H1 (cell line): ENCODE data around the gene THBS3. TPM values are rescaled to one million over a fixed set of nuclear protein-coding genes. Genes with fewer than 3 reads are reported as not detected.
A peak's percentile ranks its signal among the peaks of the same experiment; 100 is the strongest.

Experiments
- CTCF ChIA-PET: fragments of 300-600 bp; sonication (Branson Sonifier 250); formaldehyde crosslinking; loops from one replicate; lab custom pipeline; 2021; ENCODE audit not compliant: partially characterized antibody; lab: Charles Lee
- POLR2A ChIA-PET: fragments of 300-600 bp; sonication (Branson Sonifier 250); formaldehyde crosslinking; loops from one replicate; lab custom pipeline; 2021; ENCODE audit warnings: inconsistent platforms; ENCODE audit not compliant: partially characterized antibody; lab: Charles Lee
- DNase-seq, 2 experiments: peaks; one replicate each; pipeline versions ENCODE4 v3.0.0 to v3.0.0-alpha.2; 2010 to 2022; ENCODE audit warnings: low spot score in 2 of 2, low read depth in 1 of 2, mixed read lengths in 1 of 2
- FAIRE-seq: peaks from 2 replicates; lab custom pipeline; 2011; peaks lifted over from hg19 to GRCh38; lab: Jason Lieb, UNC
- H2AFZ ChIP-seq: 2 replicates; pipeline ENCODE4 v1.8.1; 2012; ENCODE audit warnings: low read length, inconsistent platforms
- H2AK5ac ChIP-seq: 2 replicates; pipeline ENCODE4 v1.6.1; 2013; ENCODE audit warnings: low read depth, low read length
- H2BK120ac ChIP-seq: replicated peaks from 2 replicates; pipeline ENCODE3; 2013; ENCODE audit warnings: low read depth, low read length, inconsistent platforms
- H2BK12ac ChIP-seq: 2 replicates; pipeline ENCODE4 v1.6.1; 2013; ENCODE audit warnings: low read depth, low read length
- H2BK15ac ChIP-seq: 2 replicates; pipeline ENCODE4 v1.6.1; 2013; ENCODE audit warnings: low read length
- H2BK20ac ChIP-seq: 2 replicates; pipeline ENCODE4 v1.6.1; 2013; ENCODE audit warnings: low read length
- H2BK5ac ChIP-seq: 2 replicates; pipeline ENCODE4 v1.6.1; 2013; ENCODE audit warnings: low read depth, low read length
- H3K14ac ChIP-seq: 2 replicates; pipeline ENCODE4 v1.6.1; 2013; ENCODE audit warnings: inconsistent platforms; ENCODE audit not compliant: insufficient read length
- H3K18ac ChIP-seq: 2 replicates; pipeline ENCODE4 v1.6.1; 2013; ENCODE audit warnings: low read length; ENCODE audit errors: extremely low read depth
- H3K23ac ChIP-seq: 2 replicates; pipeline ENCODE4 v1.6.1; 2013; ENCODE audit warnings: inconsistent platforms; ENCODE audit not compliant: insufficient read length
- H3K23me2 ChIP-seq: 2 replicates; pipeline ENCODE4 v1.6.1; 2013; ENCODE audit warnings: low read depth, low read length
- H3K27ac ChIP-seq: 2 replicates; pipeline ENCODE4 v1.6.1; 2011; ENCODE audit warnings: low read depth, low read length, inconsistent platforms
- H3K27me3 ChIP-seq, 4 experiments: replicated peaks in 1 of 4; 1 replicate in 1 of 4; 2 replicates in 3 of 4; pipeline versions ENCODE4 v1.6.1 to v1.8.1; 2011 to 2013; ENCODE audit warnings: low read length in 3 of 4, mild to moderate bottlenecking in 3 of 4, inconsistent platforms in 2 of 4, mixed read lengths in 2 of 4, moderate library complexity in 1 of 4; ENCODE audit not compliant: control insufficient read depth in 3 of 4, insufficient read depth in 3 of 4; ENCODE audit errors: extremely low read depth in 1 of 4
- H3K36me3 ChIP-seq, 4 experiments: 2 replicates each; pipeline versions ENCODE4 v1.6.1 to v1.8.1; 2011 to 2013; ENCODE audit warnings: mild to moderate bottlenecking in 4 of 4, low read length in 3 of 4, moderate library complexity in 2 of 4, control low read depth in 1 of 4, inconsistent platforms in 1 of 4; ENCODE audit not compliant: insufficient read depth in 4 of 4, control insufficient read depth in 2 of 4
- H3K4ac ChIP-seq: replicated peaks from 2 replicates; pipeline ENCODE3; 2013; ENCODE audit warnings: low read length, low read depth, mixed read lengths, inconsistent platforms; ENCODE audit not compliant: insufficient read length
- H3K4me1 ChIP-seq, 4 experiments: replicated peaks in 1 of 4; 1 replicate in 1 of 4; 2 replicates in 3 of 4; pipeline versions ENCODE4 v1.6.1 to v1.8.1; 2011 to 2013; ENCODE audit warnings: low read length in 3 of 4, inconsistent platforms in 2 of 4, mixed read lengths in 1 of 4; ENCODE audit not compliant: insufficient read depth in 4 of 4, control insufficient read depth in 3 of 4
- H3K4me2 ChIP-seq, 2 experiments: 2 replicates each; pipeline versions ENCODE4 v1.6.1 to v1.8.1; 2011 to 2013; ENCODE audit warnings: low read depth in 2 of 2, low read length in 2 of 2, control low read depth in 1 of 2, inconsistent platforms in 1 of 2, mild to moderate bottlenecking in 1 of 2; ENCODE audit not compliant: insufficient read depth in 1 of 2
- H3K4me3 ChIP-seq, 4 experiments: fragments of 200-600, 300-600 bp in 1 of 4; sonication (generic), shearing (Covaris generic), sonication (Bioruptor Twin) in 1 of 4; 2 replicates each; pipeline versions ENCODE4 v1.5.1 to v1.8.1; 2011 to 2016; ENCODE audit warnings: low read length in 4 of 4, low read depth in 3 of 4, control low read depth in 2 of 4, inconsistent platforms in 2 of 4, mild to moderate bottlenecking in 2 of 4, mixed read lengths in 1 of 4, moderate library complexity in 1 of 4; ENCODE audit not compliant: insufficient read depth in 2 of 4; ENCODE audit errors: extremely low read depth in 1 of 4
- H3K56ac ChIP-seq: replicated peaks from 2 replicates; pipeline ENCODE3; 2013; ENCODE audit warnings: low read depth, mild to moderate bottlenecking, mixed read lengths, low read length, inconsistent platforms; ENCODE audit not compliant: insufficient read length
- H3K79me1 ChIP-seq: 2 replicates; pipeline ENCODE4 v1.6.1; 2013; ENCODE audit warnings: low read depth, low read length, control low read depth
- H3K79me2 ChIP-seq, 2 experiments: 2 replicates each; pipeline versions ENCODE4 v1.6.1 to v1.8.1; 2012 to 2013; ENCODE audit warnings: low read length in 2 of 2, mild to moderate bottlenecking in 2 of 2, inconsistent platforms in 1 of 2; ENCODE audit not compliant: insufficient read depth in 2 of 2, control insufficient read depth in 1 of 2
- H3K9ac ChIP-seq, 4 experiments: replicated peaks in 1 of 4; 1 replicate in 1 of 4; 2 replicates in 3 of 4; pipeline versions ENCODE4 v1.6.1 to v1.8.1; 2011 to 2013; ENCODE audit warnings: low read depth in 3 of 4, low read length in 3 of 4, control low read depth in 2 of 4, mild to moderate bottlenecking in 2 of 4, moderate library complexity in 2 of 4, inconsistent platforms in 1 of 4; ENCODE audit errors: extremely low read depth in 1 of 4
- H3K9me3 ChIP-seq, 2 experiments: 2 replicates each; pipeline versions ENCODE4 v1.6.1 to v1.8.1; 2012 to 2013; ENCODE audit warnings: mild to moderate bottlenecking in 2 of 2, moderate library complexity in 2 of 2, control low read depth in 1 of 2, inconsistent platforms in 1 of 2, low read depth in 1 of 2, low read length in 1 of 2, mixed read lengths in 1 of 2; ENCODE audit not compliant: insufficient read depth in 2 of 2
- H4K20me1 ChIP-seq, 2 experiments: replicated peaks in 1 of 2; 2 replicates each; pipeline versions ENCODE3 to v1.8.1; 2011 to 2013; ENCODE audit warnings: inconsistent platforms in 2 of 2, low read length in 2 of 2, mild to moderate bottlenecking in 1 of 2; ENCODE audit not compliant: insufficient read depth in 2 of 2, control insufficient read depth in 1 of 2
- H4K5ac ChIP-seq: 2 replicates; pipeline ENCODE4 v1.6.1; 2013; ENCODE audit warnings: low read length, low read depth, mixed read lengths, inconsistent platforms; ENCODE audit not compliant: insufficient read length
- H4K8ac ChIP-seq: 2 replicates; pipeline ENCODE4 v1.8.0; 2013; ENCODE audit warnings: mild to moderate bottlenecking, moderate library complexity, low read length, inconsistent platforms; ENCODE audit not compliant: insufficient read depth; ENCODE audit errors: extremely low read depth
- H4K91ac ChIP-seq: replicated peaks from 2 replicates; pipeline ENCODE3; 2013; ENCODE audit warnings: low read length, mixed read lengths, inconsistent platforms; ENCODE audit not compliant: insufficient read length
- ATF3 ChIP-seq: IDR thresholded peaks from 2 replicates; pipeline ENCODE4 v1.6.1; 2011; ENCODE audit warnings: low read depth, mild to moderate bottlenecking, low read length; ENCODE audit not compliant: insufficient read depth
- BRCA1 ChIP-seq: IDR thresholded peaks from 2 replicates; pipeline ENCODE4 v1.6.1; 2012; ENCODE audit warnings: low read depth, low read length, improper control_type of control experiment
- CEBPB ChIP-seq: IDR thresholded peaks from 2 replicates; pipeline ENCODE4 v1.6.1; 2012; ENCODE audit warnings: low read depth, low read length
- EZH2 ChIP-seq: fragments of 200-600 bp; sonication (generic); IDR thresholded peaks from 2 replicates; pipeline ENCODE4 v1.7.1; 2012; ENCODE audit warnings: low read depth, mild to moderate bottlenecking, moderate library complexity, low read length, inconsistent platforms; ENCODE audit not compliant: severe bottlenecking
- MAX ChIP-seq: IDR thresholded peaks from 2 replicates; pipeline ENCODE4 v1.6.1; 2012; ENCODE audit warnings: inconsistent platforms
- NANOG ChIP-seq: IDR thresholded peaks from 2 replicates; pipeline ENCODE4 v1.6.1; 2011; ENCODE audit warnings: low read length, low read depth, mild to moderate bottlenecking, inconsistent platforms; ENCODE audit not compliant: insufficient read depth, poor library complexity, severe bottlenecking
- PHF8 ChIP-seq: fragments of 200-600 bp; sonication (generic); conservative IDR thresholded peaks from 2 replicates; pipeline ENCODE4 v1.7.1; 2012; ENCODE audit warnings: low read depth, mild to moderate bottlenecking, inconsistent platforms, low read length, moderate library complexity
- RFX5 ChIP-seq: IDR thresholded peaks from 2 replicates; pipeline ENCODE4 v1.6.1; 2011; ENCODE audit warnings: low read depth, low read length, improper control_type of control experiment, borderline replicate concordance
- SAP30 ChIP-seq: fragments of 300-600 bp; sonication (generic); IDR thresholded peaks from 2 replicates; pipeline ENCODE4 v1.7.1; 2012; ENCODE audit warnings: low read length, moderate library complexity, mild to moderate bottlenecking, inconsistent platforms; ENCODE audit not compliant: insufficient read depth, insufficient replicate concordance
- SUZ12 ChIP-seq: fragments of 200-600 bp; sonication (generic); IDR thresholded peaks from 2 replicates; pipeline ENCODE4 v1.6.1; 2012; ENCODE audit warnings: mild to moderate bottlenecking, inconsistent platforms, low read length, moderate library complexity, mixed read lengths
- TEAD4 ChIP-seq: IDR thresholded peaks from 2 replicates; pipeline ENCODE4 v1.6.1; 2012; ENCODE audit warnings: low read depth, low read length, inconsistent platforms, mixed read lengths
- ZNF274 ChIP-seq: IDR thresholded peaks from 2 replicates; pipeline ENCODE4 v1.7.0; 2012; ENCODE audit warnings: low read length, borderline replicate concordance; ENCODE audit errors: extremely low read depth
- WGBS, 2 experiments: shearing (Covaris generic) in 1 of 2; methylation state at CpG; one replicate each; pipeline versions ENCODE4 v1.1.6 to v1.1.7; 2013 to 2015; ENCODE audit warnings: low lambda C conversion rate in 2 of 2, mixed read lengths in 2 of 2, inconsistent platforms in 1 of 2, low coverage in 1 of 2, missing lambda C conversion rate in 1 of 2; ENCODE audit not compliant: insufficient replicate concordance in 2 of 2, insufficient coverage in 1 of 2, insufficient read length in 1 of 2; ENCODE audit errors: extremely low coverage in 1 of 2, missing lambda C conversion rate in 1 of 2; 5-methylcytosine and 5-hydroxymethylcytosine counted together
- polyA plus RNA-seq, 7 experiments: library from polyadenylated mRNA; depleted of rRNA in 3 of 7; stranded (reverse) in 5 of 7; unstranded in 2 of 7; fragments of >200 nt in 5 of 7; fragments of 200-250 nt in 2 of 7; gene quantifications; 1 replicate in 5 of 7; 2 replicates in 1 of 7; 4 replicates in 1 of 7; pipeline versions ENCODE4 v1.2.1 to v1.2.3, GENCODE V29; 2011 to 2013; ENCODE audit warnings: missing spikeins in 2 of 7, mixed read lengths in 2 of 7
- total RNA-seq: library from RNA; stranded (reverse); fragmentation: NEBNext Ultra II Directional; extraction: Animal tissue kit (Norgen Biotek cat#: 25700); gene quantifications from 2 replicates; pipeline ENCODE4 v1.2.1, GENCODE V29; 2021

Gene THBS3
- total and polyA plus RNA-seq, 2 of the 8 experiments (the other 6 are each of a cell fraction or from before 2014, with no cell fraction given) = 3.0 to 3.5 TPM

GRCh38 chr1:155241841-155242264, 34.2 kb upstream of the THBS3 start:
- no peak for FAIRE-seq
- TF ChIP-seq RFX5 (no peak), NANOG (no peak), ATF3 (no peak), CEBPB (no peak), MAX (no peak), EZH2 (no peak), ZNF274 (no peak), SUZ12 (no peak), SAP30 (no peak), TEAD4 (no peak), PHF8 (no peak), BRCA1 (no peak)

More at GRCh38 chr1:155241841-155242264, 34.2 kb upstream of the THBS3 start:
- no peaks in the 10 kb centered on the region for H3K79me2 ChIP-seq
- peaks cover 5% of the 10 kb centered on the region; the same call in 1 of the 2 replicates for H3K23me2 ChIP-seq
- H3K4ac ChIP-seq = no peak overlapping the region
- no peak overlapping the region for H2BK20ac ChIP-seq
- H3K36me3 ChIP-seq = no peaks in the 10 kb centered on the region; a peak in 1 of 8 replicates
- no peak overlapping the region; a peak in 1 of 4 replicates for H3K4me2 ChIP-seq
- no peak overlapping the region for H3K56ac ChIP-seq
- H2BK12ac ChIP-seq = peak overlapping the region; percentile 44; the same call in 1 of the 2 replicates
- peak overlapping the region; percentile 55; the same call in 1 of the 2 replicates for H2BK15ac ChIP-seq
- CTCF ChIA-PET = interaction anchor here (1.0 to 4.4 kb wide), 4 partner anchors 8 to 66 kb away, joined by 3 to 52 read pairs (median 4); partner anchors contain the start of gene FDPS
- H2AK5ac ChIP-seq = peak overlapping the region; percentile 70; the same call in 1 of the 2 replicates
- H3K9ac ChIP-seq = no peak overlapping the region
- peaks cover 0 to 14% (median 4%) of the 10 kb centered on the region in 4 experiments; a peak in 2 of 7 replicates for H3K27me3 ChIP-seq
- no peak overlapping the region for H3K4me3 ChIP-seq
- H3K14ac ChIP-seq = no peak overlapping the region
- no peaks in the 10 kb centered on the region for H3K79me1 ChIP-seq
- no peaks in the 10 kb centered on the region for H4K20me1 ChIP-seq
- H2AFZ ChIP-seq = no peak overlapping the region
- H3K4me1 ChIP-seq = peaks cover 0 to 4% (median 1%) of the 10 kb centered on the region in 4 experiments; a peak in 2 of 7 replicates
- H4K91ac ChIP-seq = peak overlapping the region; percentile 44
- no peak overlapping the region for H3K27ac ChIP-seq
- no peak overlapping the region for H2BK120ac ChIP-seq
- H4K5ac ChIP-seq = no peak overlapping the region
- no peak for DNase-seq
- H3K23ac ChIP-seq = no peak overlapping the region
- H2BK5ac ChIP-seq = no peak overlapping the region
- POLR2A ChIA-PET = interaction anchor here (0.6 to 2.5 kb wide), 10 partner anchors 10 to 289 kb away, joined by 3 to 13 read pairs (median 5); partner anchors contain the start of genes MTX1, SCAMP3 and THBS3
- no peak overlapping the region for H4K8ac ChIP-seq
- no peak overlapping the region for H3K18ac ChIP-seq
- no peaks in the 10 kb centered on the region for H3K9me3 ChIP-seq
- WGBS, 2 experiments = 82% methylated on average over 4 of the region's 4 CpGs; no CpG with 5 or more reads in 1 of the 2 experiments
